ENCODE data around the gene PBRM1. TPM values are rescaled to one million over a fixed set of nuclear protein-coding genes. Genes with fewer than 3 reads are reported as not detected.
"Not testable (repeated sequence)": the region's sequence is repeated elsewhere in the genome, so short reads cannot be mapped to it uniquely, and the experiment has no call there.

Gene PBRM1
- total RNA-seq, 2 donors from 2014 or later, result 85.3 to 95.4 TPM

- no peak overlapping the region for H3K4me3 Mint-ChIP-seq
- DNase-seq (ENCODE audit: low spot score), result no peak
- no peak overlapping the region for H3K27ac Mint-ChIP-seq
These were observed 154.5 kb downstream of the PBRM1 start for GRCh38 chr3:52530918-52531826.

GRCh38 chr3:52529376-52530333 is 156.1 kb downstream of the PBRM1 start:
- H3K27me3 Mint-ChIP-seq, result peaks cover 0 to 2% of the 10 kb centered on the region in 2 donors
- no peaks in the 10 kb centered on the region for H3K9me3 Mint-ChIP-seq
- H3K36me3 Mint-ChIP-seq, result no peaks in the 10 kb centered on the region
- ATAC-seq (no peak), DNase-seq (ENCODE audit: low spot score) (peak; percentile 16)
- H3K4me3 Mint-ChIP-seq, result no peak overlapping the region
- H3K4me1 Mint-ChIP-seq (ENCODE audit: low read depth in 2 of 2), result peaks cover 6 to 10% of the 10 kb centered on the region in 2 donors
- H3K27ac Mint-ChIP-seq, result no peak overlapping the region

More at GRCh38 chr3:52530918-52531826, 154.5 kb downstream of the PBRM1 start:
- Mint-ChIP-seq H3K27me3 (peaks cover 0 to 2% of the 10 kb centered on the region in 2 donors), H3K4me1 (ENCODE audit: low read depth in 2 of 2) (peaks cover 9 to 20% of the 10 kb centered on the region in 2 donors), H3K9me3 (no peaks in the 10 kb centered on the region), H3K36me3 (no peaks in the 10 kb centered on the region)
- no peak for ATAC-seq

- Mint-ChIP-seq H3K4me1 (ENCODE audit: low read depth in 2 of 2) (peaks cover 7% of the 10 kb centered on the region in 2 donors), H3K9me3 (no peaks in the 10 kb centered on the region), H3K27ac (no peak overlapping the region), H3K36me3 (no peaks in the 10 kb centered on the region), H3K27me3 (no peaks in the 10 kb centered on the region), H3K4me3 (no peak overlapping the region)
- no peak for ATAC-seq
- peak; percentile 45 for DNase-seq (ENCODE audit: low spot score)
These were observed 156.9 kb downstream of the PBRM1 start for GRCh38 chr3:52528586-52529375.

GRCh38 chr3:52527732-52528585 is 157.8 kb downstream of the PBRM1 start:
- DNase-seq (ENCODE audit: low spot score) (peak; percentile 60), ATAC-seq (no peak)
- H3K9me3 Mint-ChIP-seq, result no peaks in the 10 kb centered on the region
- no peak overlapping the region for H3K27ac Mint-ChIP-seq
- H3K36me3 Mint-ChIP-seq, result no peaks in the 10 kb centered on the region
- H3K4me3 Mint-ChIP-seq, result no peak overlapping the region
- H3K4me1 Mint-ChIP-seq (ENCODE audit: low read depth in 2 of 2), result peaks cover 7% of the 10 kb centered on the region in 2 donors
- H3K27me3 Mint-ChIP-seq, result no peaks in the 10 kb centered on the region

GRCh38 chr3:52527039-52527731 is 158.5 kb downstream of the PBRM1 start:
- no peak overlapping the region for H3K27ac Mint-ChIP-seq
- peaks cover 1 to 4% of the 10 kb centered on the region in 2 donors for H3K4me1 Mint-ChIP-seq (ENCODE audit: low read depth in 2 of 2)
- no peak overlapping the region for H3K4me3 Mint-ChIP-seq

GRCh38 chr3:52526671-52527038 is 159.1 kb downstream of the PBRM1 start:
- peak; percentile 26 for DNase-seq (ENCODE audit: low spot score)
- not testable (repeated sequence) for H3K4me1 Mint-ChIP-seq (ENCODE audit: low read depth in 2 of 2); H3K36me3 Mint-ChIP-seq; H3K4me3 Mint-ChIP-seq; ATAC-seq; H3K27ac Mint-ChIP-seq; H3K27me3 Mint-ChIP-seq; H3K9me3 Mint-ChIP-seq

More at GRCh38 chr3:52527039-52527731, 158.5 kb downstream of the PBRM1 start:
- peak; percentile 56 for DNase-seq (ENCODE audit: low spot score)
- no peak for ATAC-seq
- Mint-ChIP-seq H3K9me3 (no peaks in the 10 kb centered on the region), H3K27me3 (no peaks in the 10 kb centered on the region), H3K36me3 (no peaks in the 10 kb centered on the region)

- no peaks in the 10 kb centered on the region for H3K27me3 Mint-ChIP-seq
- no peaks in the 10 kb centered on the region for H3K9me3 Mint-ChIP-seq
- H3K4me3 Mint-ChIP-seq, result no peak overlapping the region
- H3K27ac Mint-ChIP-seq, result no peak overlapping the region
- ATAC-seq (no peak), DNase-seq (ENCODE audit: low spot score) (peak; percentile 49)
- H3K4me1 Mint-ChIP-seq (ENCODE audit: low read depth in 2 of 2), result peaks cover 0 to 4% of the 10 kb centered on the region in 2 donors
- H3K36me3 Mint-ChIP-seq, result no peaks in the 10 kb centered on the region
These were observed 159.8 kb downstream of the PBRM1 start for GRCh38 chr3:52525680-52526561.

- Mint-ChIP-seq H3K4me1 (ENCODE audit: low read depth in 2 of 2) (peaks cover 0 to 4% of the 10 kb centered on the region in 2 donors), H3K4me3 (no peak overlapping the region), H3K27ac (no peak overlapping the region), H3K9me3 (no peaks in the 10 kb centered on the region), H3K27me3 (no peaks in the 10 kb centered on the region), H3K36me3 (no peaks in the 10 kb centered on the region)
- peak; percentile 44 for DNase-seq (ENCODE audit: low spot score)
- ATAC-seq, result no peak
These were observed 160.7 kb downstream of the PBRM1 start for GRCh38 chr3:52524752-52525679.

GRCh38 chr3:52524258-52524751 is 161.4 kb downstream of the PBRM1 start:
- no peaks in the 10 kb centered on the region for H3K9me3 Mint-ChIP-seq
- no peaks in the 10 kb centered on the region for H3K36me3 Mint-ChIP-seq

GRCh38 chr3:52523386-52524257 is 162.1 kb downstream of the PBRM1 start:
- Mint-ChIP-seq H3K4me3 (no peak overlapping the region), H3K36me3 (no peaks in the 10 kb centered on the region), H3K27ac (no peak overlapping the region), H3K4me1 (ENCODE audit: low read depth in 2 of 2) (peaks cover 0 to 4% of the 10 kb centered on the region in 2 donors), H3K9me3 (no peaks in the 10 kb centered on the region), H3K27me3 (no peaks in the 10 kb centered on the region)
- ATAC-seq (no peak), DNase-seq (ENCODE audit: low spot score) (peak; percentile 59)

More at GRCh38 chr3:52524258-52524751, 161.4 kb downstream of the PBRM1 start:
- Mint-ChIP-seq H3K27ac (no peak overlapping the region), H3K4me1 (ENCODE audit: low read depth in 2 of 2) (peaks cover 0 to 4% of the 10 kb centered on the region in 2 donors), H3K27me3 (no peaks in the 10 kb centered on the region), H3K4me3 (no peak overlapping the region)
- ATAC-seq (no peak), DNase-seq (ENCODE audit: low spot score) (no peak)

Data from natural killer cell treated with Interleukin-12 subunit alpha and Interleukin-12 subunit beta and Interleukin-15 and Interleukin-18, amount 100 ng/mL, for 72 hours (primary cell).